HG03354 (cell line): ENCODE measurements around the gene CTRB1.

Source experiments
- ATAC-seq: cut with Tn5 transposase; IDR thresholded peaks from one replicate; pipeline ENCODE4 v1.9.1; 2021; ENCODE audit warnings: mild to moderate bottlenecking; ENCODE audit not compliant: unreplicated experiment, poor library complexity, severe bottlenecking

The CTRB1 gene

DNA sequence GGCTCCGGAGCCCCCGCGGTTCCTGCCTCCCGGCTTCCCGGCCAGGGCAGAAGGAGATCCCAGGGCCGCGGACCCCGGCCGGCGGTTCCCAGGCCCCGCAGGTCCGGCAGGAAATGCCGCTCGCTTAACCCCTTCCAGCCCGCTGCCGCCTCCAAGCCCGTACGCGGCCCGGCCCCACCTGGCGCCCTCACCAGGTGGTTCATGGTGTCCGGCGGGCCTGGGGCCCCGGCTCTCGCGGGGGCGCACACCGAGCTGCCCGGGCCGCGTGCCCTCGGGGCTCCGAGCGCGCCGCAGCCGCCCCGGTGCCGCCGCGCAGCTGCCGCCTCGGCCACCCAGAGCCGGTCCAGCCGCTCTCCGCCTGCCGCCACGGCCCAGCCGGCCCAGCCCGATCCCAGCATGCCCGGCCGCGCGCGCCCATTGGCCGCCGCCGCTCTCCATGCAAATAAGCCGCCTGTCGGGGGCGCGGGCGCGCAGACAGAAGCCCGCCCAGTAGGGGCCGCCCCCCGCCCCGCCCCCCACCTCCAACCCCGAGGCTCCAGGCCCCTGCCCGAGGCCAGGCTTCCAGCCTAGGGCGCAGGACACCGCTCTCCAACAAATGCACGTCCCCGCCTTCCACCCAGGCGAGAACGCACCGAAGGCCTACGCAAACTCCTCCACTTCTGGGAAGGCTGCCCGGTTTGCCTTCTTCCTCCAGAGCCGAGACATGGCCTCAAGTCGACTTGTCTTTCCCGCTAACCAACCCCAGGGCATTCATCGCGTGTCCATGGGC, 32.7 kb downstream of the CTRB1 start, which contains the start of gene BCAR1:
Gene BCAR1, minus strand, starts transcription at position 345 of the 769 bp plus-strand sequence. Its CDS starts 142 bp downstream, at position 203.
- peak; percentile 78 for ATAC-seq

DNA sequence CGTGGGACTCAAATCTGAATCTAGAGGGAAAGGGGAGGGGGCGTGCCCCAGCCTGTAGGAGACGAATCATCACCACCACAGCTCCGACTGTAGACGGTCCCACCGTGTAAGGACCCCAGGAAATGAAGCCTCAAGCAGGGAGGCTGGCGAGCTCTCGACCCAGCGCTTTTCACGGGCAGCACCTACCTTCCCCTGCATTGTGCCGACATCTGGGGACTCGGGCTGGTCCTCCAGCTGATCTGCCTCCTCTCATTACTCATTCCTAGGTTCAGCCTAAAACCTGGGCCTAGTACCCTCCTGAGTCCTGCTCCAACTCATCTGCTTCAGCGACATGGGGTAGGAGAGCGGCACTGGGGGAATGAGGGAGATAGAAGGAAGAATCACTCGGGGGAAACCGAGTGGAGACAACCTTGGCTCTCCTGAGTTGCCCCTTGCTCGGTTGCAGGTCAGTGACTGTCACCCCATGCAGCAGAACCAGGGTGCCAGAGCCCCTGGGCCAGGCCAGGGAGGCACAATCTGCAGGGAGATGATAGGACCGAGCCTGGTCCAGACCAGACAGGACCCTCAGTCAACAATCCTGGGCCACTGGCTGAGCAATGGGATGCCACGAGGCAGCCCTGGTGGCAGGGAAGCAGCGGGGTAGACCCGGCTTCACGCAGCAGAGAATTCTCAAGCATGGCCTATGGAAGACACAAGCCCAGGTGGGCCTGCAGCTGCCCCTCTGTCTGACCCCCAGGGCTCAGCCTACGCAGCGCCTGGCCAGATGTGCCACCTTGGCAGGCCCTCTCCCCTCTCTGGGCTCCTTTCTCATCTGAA, 33.5 kb downstream of the CTRB1 start:
- ATAC-seq: no peak

DNA sequence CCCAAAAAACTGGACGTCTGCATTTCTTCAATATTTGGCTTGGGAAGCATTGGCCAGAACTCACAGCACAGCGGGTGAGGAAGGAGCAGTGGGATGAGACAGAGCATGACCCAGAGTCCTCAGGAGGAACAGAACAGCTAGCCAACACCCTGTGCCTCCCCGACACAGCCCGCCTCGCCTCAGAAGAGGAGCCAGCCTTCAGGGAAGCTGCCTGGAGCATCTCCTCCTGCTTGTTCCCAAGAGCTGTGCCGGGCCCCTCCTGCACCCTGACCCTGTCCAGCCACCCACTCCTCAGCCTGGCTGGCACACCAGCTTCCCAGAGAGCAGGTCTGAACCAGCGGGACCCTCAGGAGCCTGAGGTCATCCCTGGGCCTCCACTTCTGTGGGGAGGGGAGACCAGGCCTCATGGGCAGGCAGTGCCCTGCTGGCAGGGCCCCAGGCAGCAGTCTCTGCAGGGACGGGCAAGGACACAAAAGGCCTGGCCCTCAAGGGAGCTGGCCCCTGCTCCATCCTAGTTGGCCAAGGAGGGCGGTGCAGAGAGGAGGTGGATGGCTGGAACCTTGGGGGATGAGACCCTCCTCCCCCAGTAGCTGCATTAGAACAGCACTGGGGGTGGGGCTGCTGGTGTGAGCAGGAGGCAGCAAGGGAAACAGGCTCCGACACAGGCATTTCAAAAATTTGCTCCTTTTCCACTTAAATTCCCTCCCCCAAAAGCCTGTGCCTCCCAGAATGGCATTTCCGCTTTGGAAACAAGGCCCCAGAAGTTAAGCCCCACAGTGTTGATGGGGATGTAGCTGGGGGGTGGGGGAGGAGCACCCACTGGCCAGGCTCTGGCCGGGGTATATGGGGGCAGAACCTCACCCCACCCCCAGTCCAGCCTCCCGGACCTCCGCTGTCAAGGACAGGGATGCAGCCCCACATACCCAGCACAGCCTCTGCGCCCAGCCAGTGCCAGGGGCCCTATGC, 34.4 kb downstream of the CTRB1 start:
- no peak for ATAC-seq

DNA sequence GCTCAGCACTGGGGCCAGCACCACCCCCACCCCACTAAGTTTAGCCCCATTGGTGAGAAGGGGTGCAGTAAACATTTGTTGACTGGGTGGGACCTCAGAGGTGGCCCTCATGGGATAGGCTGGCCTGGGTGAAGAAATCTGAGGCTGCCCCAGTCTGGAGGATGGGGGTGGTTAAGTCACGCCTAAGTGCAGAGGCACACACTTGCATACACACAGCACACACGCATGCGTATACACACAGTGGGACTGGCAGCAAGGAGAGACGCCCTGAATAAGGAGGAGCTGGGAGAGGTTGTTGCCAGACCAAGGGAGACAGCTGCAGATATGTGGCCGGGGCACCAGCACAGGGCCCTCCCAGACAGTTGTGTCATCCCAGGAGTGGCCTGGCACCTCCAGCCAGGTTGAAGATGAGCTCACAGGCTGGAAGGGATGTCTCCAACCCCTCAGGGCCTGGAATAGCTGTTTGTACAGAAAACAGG, 35.6 kb downstream of the CTRB1 start:
- ATAC-seq: no peak

DNA sequence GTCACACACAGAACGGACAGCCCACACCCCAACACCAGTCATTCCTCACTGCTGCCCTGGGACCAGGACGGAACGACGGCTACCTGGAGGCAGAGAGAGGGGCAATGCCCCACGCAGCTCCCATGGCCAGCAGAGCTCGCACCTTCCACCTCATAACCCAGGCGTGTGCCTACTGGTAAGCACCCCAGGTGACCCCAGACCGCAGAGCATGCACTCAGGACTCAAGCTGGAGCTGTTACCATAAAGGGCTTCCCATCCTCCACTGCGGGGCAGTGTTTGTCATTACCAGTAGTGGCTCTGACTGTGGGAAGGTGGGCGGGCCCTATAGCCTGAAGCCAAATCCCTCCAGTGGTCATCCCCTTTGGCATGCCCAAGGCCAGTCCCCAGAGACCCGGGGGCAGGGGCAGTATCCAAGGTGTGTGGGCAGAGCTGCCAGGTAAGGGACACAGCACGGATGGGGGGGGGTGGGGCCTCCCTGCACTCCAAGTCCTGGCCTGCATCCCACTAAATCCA, 37.3 kb downstream of the CTRB1 start:
- ATAC-seq: no peak

DNA sequence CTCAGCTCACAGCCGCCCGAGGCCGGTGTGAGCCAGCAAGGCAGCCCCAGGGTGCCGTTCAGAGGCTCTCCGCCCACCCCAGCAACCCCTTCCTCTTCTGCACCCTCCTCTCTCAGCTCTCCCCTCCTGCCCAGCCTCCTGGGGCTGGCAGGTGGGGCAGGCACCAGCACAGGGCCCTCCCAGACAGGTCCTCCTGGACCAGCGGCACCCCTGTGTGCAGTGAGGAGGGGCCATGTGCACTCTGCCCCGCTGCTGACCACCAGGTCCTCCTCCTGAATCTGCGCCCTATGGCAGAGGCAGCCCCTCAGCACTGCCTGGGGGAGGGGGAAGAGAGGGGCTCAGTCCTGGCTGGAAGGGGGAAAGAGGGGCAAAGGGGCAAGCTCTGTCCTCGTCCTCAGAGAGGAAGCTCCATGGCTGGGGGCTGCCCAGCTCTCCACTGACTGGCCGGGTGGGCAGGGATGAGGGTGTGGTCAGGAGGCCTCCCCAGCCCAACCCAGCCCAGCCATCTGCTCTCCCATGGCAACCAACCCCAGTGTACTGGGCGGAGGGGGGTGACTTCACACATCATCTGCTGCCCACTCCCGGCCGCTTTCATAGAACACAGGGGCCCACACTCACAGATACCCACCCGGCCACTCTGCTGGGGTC, 38.0 kb downstream of the CTRB1 start:
- ATAC-seq: no peak

DNA sequence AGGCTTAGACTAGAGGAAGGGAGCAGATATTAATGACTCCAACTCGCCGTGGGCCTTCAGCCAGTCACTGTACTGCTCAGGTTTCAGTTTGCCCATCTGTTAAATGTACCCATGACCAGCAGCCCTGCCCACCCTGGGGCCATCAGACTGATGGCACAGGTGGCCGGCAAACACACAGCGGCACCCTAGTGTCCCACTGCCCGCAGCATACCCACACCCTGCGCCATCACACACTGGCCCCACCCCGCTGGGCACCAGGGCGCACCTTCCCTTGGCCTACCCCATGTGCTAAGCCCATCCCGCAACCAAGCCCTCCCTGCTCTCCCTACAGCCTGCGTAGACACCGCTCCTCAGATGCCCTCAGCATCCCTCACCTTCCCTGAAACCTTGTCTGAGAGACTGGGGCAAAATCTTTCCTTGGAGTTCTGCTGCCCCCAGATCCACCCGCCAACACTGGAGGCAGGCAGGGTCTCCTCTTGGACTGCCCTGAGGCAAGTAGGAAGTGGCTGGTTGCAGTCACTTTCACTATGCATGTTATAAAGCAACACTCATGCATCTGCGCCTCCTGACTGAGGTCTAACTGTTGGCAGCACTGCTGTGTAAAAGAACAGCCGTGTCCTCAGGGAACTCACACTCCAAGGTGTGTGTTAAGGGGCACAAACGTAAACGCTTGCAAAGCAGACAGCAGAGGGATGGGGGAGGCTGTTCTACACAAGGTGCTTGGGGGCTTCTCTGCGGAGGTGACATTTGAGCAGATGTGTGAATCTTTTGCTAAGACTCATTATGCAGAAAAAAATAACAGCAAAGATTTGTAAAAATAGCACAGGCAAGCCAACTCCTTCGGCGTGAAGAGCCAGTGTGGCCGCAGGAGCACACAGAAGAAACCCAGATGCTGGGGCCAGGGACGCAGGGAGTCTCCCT, 39.4 kb downstream of the CTRB1 start:
- no peak for ATAC-seq

DNA sequence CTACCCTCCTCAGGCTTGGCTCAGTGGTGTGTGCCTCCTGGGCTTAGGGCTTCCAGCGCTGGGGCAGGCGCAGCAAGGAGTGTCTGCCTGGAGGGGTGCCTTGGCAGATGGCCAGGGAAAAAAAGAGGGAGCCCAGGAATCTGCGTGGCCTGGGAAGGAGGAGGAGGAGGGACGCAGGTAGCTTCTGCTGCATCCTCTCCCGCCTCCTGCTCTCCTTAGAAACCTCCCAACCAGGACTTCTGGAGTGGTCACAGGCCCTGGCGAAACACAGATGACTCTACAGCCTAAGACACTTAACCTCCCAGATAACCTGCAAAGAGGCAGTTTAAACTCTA, 40.0 kb downstream of the CTRB1 start:
- no peak for ATAC-seq

DNA sequence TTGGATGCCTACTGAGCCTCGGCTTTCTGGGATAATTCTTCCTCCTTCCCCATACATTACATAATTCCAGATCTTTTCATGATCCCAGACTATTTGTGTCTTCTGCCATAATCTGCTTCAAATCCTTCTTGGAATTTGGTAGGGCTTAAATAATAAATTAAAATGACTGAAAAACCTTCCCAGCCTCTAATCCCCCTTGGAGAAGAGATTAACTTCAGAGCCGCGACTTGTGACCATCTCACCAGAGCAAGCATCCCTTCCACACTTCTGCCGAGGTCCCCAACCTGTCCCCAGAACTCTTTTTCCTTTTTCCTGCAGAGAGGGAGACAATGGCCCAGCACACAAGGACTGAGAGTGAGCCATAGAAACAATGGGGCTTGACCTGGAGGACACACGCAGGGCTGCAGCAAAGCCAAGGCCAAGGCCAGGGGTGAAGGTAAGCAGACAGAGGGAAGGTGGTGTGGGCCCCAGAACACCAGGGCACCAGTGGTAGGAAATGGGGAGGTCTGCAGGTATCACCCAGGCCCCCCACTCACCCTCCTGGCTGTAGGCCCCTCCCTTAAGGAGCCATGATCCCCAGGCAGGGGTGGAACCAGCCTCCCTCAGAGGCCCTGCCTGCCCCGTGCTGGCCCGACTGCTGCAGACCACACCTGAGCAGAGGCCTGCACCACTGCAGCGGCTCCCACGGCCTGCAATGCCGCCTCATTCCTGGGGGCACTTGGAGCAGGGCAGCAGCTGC, 42.2 kb downstream of the CTRB1 start:
- no peak for ATAC-seq

DNA sequence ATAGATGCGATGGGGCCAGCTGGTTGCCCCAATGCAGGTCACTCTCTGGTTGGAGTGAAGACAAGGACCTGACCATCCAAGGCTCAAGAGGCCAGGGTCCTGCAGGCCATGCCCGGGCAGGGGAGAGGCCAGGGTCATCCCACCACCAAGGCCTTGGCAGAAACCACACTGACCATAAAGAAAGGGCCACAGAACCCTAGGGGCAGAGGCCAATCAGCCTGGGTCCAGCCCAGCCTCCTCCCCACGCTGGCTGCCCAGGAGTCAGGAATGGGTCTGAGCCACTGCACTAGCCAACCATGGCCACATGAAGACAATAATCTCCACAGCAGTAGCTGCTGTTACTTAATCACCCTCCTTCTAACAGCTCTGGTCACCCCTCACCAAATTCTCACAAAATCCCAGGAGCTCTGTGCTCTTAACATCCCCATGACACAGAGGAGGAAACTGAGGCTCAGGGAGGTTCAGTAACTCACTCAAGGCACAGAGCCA, 42.8 kb downstream of the CTRB1 start:
- no peak for ATAC-seq

DNA sequence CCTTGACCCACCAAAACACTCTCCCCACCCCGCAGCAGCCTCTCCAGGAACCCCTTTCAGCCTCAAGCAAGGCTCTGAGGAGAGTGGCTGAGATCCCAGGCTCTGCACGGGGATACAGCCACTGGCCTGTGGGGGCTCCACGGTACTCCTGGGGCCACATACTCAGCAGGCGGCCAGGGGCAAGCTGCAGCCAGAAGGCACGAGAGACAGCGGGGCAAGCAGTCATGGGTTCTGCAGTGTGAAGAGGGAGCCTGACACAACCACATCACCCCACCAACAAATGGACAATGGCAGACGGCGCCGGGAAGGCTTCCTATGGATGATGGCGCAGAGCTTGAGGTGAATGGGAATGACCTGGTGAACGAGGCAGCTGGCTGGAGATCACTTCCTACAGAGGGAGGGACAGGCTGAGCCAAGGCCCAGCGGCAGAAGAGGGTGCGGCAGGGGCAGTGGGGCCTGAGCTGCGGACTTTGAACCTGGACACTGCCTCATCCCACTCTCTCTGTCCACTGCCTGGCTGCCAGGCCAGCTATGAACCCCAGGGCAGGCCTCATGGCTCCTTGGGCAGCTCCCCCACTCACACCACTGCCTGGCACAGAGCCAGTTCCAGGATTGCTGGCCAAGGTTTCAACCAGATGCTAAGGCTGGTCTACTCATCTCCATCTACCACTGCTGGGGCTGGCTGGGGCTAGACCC, 43.5 kb downstream of the CTRB1 start:
- no peak for ATAC-seq

DNA sequence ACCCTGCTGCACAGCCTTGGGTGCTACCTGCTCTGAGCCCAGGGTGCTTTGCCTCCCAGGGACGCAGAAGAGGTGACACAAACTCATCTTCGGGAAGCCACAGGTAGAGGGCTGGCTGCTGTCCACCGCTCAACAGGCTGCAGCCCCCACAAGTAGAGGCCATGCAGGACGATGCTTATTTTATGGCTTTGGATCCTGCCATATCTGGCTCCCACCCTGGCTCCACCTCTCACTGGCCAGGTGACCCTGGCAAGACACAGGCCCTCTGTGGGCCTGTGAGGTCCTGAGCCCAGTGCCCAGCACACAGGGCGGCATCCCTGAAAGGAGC, 44.0 kb downstream of the CTRB1 start:
- ATAC-seq: no peak

DNA sequence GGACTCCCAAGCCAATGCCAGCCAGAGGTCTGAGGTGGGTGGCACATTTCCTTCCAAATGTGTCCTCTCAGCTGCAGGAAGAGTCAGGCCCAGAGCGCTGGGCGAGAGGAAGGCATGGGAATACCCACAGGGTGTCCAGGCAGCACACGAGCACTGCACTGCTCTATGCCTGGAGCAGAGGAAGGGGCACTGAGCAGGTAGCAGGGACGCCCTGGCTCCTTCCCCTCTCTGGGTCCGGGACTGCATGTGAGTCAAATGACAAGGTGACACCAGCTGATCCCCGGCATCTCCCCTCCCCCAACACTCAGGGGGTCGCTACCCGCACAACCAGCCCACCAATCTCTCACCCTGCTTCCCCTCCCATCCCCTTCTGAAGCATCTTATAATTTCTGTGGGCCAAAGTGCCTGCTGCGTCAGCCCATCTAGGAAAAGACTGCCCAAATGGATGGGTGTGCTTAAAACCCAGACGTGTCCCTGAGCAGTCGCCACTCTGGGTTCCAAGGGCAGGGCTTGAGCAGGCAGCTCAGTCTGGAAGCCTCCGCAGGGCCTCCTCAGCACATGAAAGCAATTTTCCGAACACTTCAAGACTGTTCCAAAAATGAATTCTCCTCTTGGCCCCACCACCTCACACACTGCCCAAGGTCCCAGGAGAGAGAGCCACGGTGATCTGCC, 44.6 kb downstream of the CTRB1 start:
- no peak for ATAC-seq

DNA sequence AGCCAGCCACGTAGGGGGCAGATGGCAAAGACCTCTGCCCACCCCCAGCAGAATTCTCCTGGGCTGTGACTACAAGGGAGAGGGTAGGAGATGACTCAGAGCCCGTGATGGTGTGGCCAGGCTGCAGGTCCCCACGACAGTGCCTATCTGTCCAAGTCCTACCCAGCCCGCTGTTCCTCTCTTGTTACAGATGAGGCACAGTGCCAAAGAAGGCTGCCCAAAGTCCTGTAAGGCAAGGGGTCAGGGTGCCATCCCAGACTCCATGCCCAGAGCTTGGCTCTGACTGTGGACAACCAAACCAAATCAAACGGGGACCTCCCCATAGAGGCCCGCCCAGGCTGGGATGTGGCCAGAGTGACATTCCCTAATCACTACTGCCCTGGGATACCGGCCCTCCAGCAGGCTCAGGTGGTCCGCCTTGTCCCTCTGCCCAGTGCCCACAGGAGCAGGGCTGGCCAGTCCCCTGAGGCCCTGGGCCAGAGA, 45.2 kb downstream of the CTRB1 start:
- ATAC-seq: no peak

DNA sequence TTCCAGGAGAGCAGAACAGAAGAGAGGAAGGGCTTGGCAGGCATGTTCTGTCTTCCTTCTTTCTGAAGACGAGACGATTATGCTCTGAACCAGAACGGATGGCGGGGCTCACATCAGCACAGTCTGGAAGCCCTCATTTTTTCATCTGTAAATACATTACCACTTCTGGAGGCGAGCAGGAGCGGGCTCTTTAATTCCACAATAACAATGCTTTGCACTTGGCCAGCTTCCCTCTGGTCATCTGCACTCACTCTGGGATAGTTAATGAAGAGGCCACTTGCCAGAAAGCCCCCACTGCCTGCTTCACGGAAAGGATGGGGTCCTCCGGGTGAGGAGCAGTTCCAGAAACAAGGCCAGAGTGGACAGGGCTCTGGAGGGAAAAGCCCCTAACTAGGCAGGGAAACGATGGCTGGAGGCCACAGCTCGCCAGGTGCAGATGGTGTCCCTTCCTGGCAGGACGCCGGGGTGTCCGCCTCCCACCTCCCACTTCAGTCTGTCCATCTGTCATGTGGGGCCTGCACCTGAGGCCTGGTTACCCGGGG, 45.7 kb downstream of the CTRB1 start:
- no peak for ATAC-seq
